Heart right ventricle (tissue), 16 donors: Measurements from ENCODE around the gene NKX2-3. TPM values are rescaled to one million over a fixed set of nuclear protein-coding genes. Genes with fewer than 3 reads are reported as not detected.
A peak's percentile ranks its signal among the peaks of the same experiment; 100 is the strongest.

Source experiments
- ATAC-seq, 8 donors: fragments of 200-7000 bp; cut with Tn5 transposase; one replicate each; pipeline ENCODE4 v1.9.1; 2020; ENCODE audit warnings: mild to moderate bottlenecking in 8 of 8, moderate library complexity in 8 of 8, moderate number of reproducible peaks in 1 of 8
- DNase-seq, 2 donors: peaks; one replicate each; pipeline ENCODE4 v3.0.0-alpha.2; 2020
- H3K27ac ChIP-seq, 10 donors: fragments of 200-600 bp; sonication (generic) in 2 of 10; one replicate each; pipeline versions ENCODE4 v1.5.0 to v1.8.0; 2020 to 2022; ENCODE audit warnings: mild to moderate bottlenecking in 3 of 10
- H3K27me3 ChIP-seq, 7 donors: fragments of 200-600 bp; one replicate each; pipeline ENCODE4 v1.8.0; 2021 to 2022; ENCODE audit warnings: mild to moderate bottlenecking in 2 of 7
- H3K36me3 ChIP-seq, 9 donors: fragments of 200-600 bp; sonication (generic) in 1 of 9; one replicate each; pipeline versions ENCODE4 v1.5.0 to v1.8.0; 2020 to 2022; ENCODE audit warnings: mild to moderate bottlenecking in 2 of 9
- H3K4me1 ChIP-seq, 9 donors: fragments of 200-600 bp; sonication (generic) in 1 of 9; one replicate each; pipeline versions ENCODE4 v1.5.0 to v1.8.0; 2020 to 2022; ENCODE audit warnings: mild to moderate bottlenecking in 4 of 9
- H3K4me3 ChIP-seq, 10 donors: fragments of 200-600 bp; sonication (generic) in 2 of 10; one replicate each; pipeline versions ENCODE4 v1.5.0 to v1.8.0; 2020 to 2022; ENCODE audit warnings: mild to moderate bottlenecking in 7 of 10, moderate library complexity in 2 of 10
- H3K9me3 ChIP-seq, 11 donors: fragments of 200-600 bp in 10 of 11; sonication (generic) in 2 of 11; one replicate each; pipeline versions ENCODE4 v1.5.0 to v1.8.0; 2013 to 2022; ENCODE audit warnings: mild to moderate bottlenecking in 2 of 11, control low read depth in 1 of 11, moderate library complexity in 1 of 11
- WGBS, 2 donors: extraction: QIAGEN DNeasy Blood & Tissue Kit; methylation state at CpG; one replicate each; pipeline ENCODE4 v1.1.7; 2013; ENCODE audit warnings: inconsistent platforms in 1 of 2; 5-methylcytosine and 5-hydroxymethylcytosine counted together
- intact Hi-C, 10 donors: fragments of 100-400 bp; cut with DNase I; formaldehyde crosslinking; loops; one replicate each; pipeline versions ENCODE4 v1.11.1 to v1.14.2; 2022
- polyA plus RNA-seq, 2 donors: library from polyadenylated mRNA; stranded (reverse); fragments of 200-250 nt; gene quantifications; one replicate each; pipeline ENCODE4 v1.2.3, GENCODE V29; 2013
- total RNA-seq, 10 donors: library from RNA; stranded (reverse); fragmentation: NEBNext Ultra II Directional in 3 of 10; extraction: Animal tissue kit (Norgen Biotek cat#: 25700) in 3 of 10; gene quantifications; one replicate each; pipeline versions ENCODE4 v1.2.1 to v1.2.4, GENCODE V29; 2021 to 2023
- TF ChIP-seq, protein P1 (sequence below), 9 donors: fragments of 200-600 bp; sonication (generic) in 2 of 9; IDR thresholded peaks; one replicate each; pipeline versions ENCODE4 v1.5.0 to v1.8.0; 2021 to 2022; ENCODE audit warnings: antibody characterized with exemption in 9 of 9, mild to moderate bottlenecking in 5 of 9, moderate library complexity in 1 of 9
- donor health status: Arrhythmogenic right ventricular cardiomyopathy.
- donor health status: ischemic (EF 13 %, LVEDD 7.1; RV severe dilation, severe dysfunction).
- donor health status: healthy with polysubstance abuse.
- donor health status: DM: no; HTN: yes; CAD: no.
- donor health status: DM: no; HTN: no; CAD: no.
- donor health status: ischemic (EF 25% LVEDD 6.9; RV normal size, moderate dysfunction).
- donor health status: ischemic (EF 25% LVEDD 5.7; RV mildly dilated, moderate dysfunction).
- donor health status: healthy.
- donor health status: DM: yes; HTN: yes; CAD: no.
- donor health status: Ischemic cardiomyopathy.
- donor health status: ischemic (EF 35%, LVEDD 5.7; RV mildly dilated, moderate dysfunction).
- donor health status: nonischemic (EF 11% LVEDD 7.7; RV severe dilation, severe dysfunction).
- donor health status: DM: yes; HTN: yes; CAD: no.
- donor health status: PGD.
- donor health status: ischemic (EF 29% LVEDD 5.4; RV normal size, mild dysfunction).
- donor health status: nonischemic (EF 23%, LVEDD 6.1; RV moderate dilation, normal function).

Gene NKX2-3
- total and polyA plus RNA-seq, 12 donors = not detected

DNA sequence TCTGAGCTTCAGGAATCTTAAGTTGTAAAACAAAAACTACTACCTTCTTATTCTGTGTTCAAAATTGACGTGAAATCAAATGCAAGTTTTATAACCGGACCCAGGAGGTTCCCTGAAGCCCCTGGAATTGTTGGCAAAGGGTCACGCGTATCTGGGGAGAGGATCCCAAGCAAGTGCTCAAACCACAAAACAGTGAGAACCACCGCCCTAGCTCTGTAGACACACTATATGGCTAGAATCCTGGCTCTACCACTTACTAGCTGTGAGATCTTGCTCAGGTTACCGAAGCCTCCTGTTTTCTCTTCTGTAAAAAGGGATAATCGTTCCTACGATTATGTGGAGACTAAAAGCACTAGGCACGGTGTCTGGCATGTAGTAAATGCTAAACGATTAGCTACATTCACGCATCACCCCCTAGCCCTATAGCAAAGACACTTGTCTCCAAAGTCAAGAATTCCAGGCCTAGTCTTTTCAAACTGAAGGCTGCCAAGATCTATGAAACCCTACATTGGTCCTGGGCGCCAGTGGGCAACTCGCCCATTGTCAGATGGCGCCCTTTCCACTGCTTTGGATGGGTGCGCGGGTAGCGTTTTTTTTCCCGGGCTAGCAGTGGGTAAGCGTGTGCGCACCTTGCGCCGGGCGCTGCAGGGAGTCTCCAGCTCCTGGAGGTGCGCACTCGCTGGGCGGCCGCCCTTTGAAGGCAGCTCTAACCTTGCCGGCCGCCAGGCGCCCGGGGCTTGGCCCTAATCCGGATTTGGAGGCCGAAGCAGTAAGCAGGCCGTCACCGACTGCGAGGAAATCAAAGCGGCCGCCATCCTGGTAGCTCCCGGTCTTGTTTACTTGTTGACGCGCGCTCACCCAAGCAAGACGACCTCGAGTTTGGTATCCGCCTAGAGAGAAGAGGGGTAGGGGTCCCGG, 11.6 kb upstream of the NKX2-3 start:
- Histone ChIP-seq H3K36me3 (no peaks in the 10 kb centered on the region), H3K27ac (no peak overlapping the region), H3K27me3 (peaks cover 47 to 99% (median 86%) of the 10 kb centered on the region in 7 donors), H3K9me3 (no peaks in the 10 kb centered on the region), H3K4me3 (no peak overlapping the region), H3K4me1 (peaks cover 0 to 27% (median 9%) of the 10 kb centered on the region in 9 donors)
- TF ChIP-seq, protein P1, sequence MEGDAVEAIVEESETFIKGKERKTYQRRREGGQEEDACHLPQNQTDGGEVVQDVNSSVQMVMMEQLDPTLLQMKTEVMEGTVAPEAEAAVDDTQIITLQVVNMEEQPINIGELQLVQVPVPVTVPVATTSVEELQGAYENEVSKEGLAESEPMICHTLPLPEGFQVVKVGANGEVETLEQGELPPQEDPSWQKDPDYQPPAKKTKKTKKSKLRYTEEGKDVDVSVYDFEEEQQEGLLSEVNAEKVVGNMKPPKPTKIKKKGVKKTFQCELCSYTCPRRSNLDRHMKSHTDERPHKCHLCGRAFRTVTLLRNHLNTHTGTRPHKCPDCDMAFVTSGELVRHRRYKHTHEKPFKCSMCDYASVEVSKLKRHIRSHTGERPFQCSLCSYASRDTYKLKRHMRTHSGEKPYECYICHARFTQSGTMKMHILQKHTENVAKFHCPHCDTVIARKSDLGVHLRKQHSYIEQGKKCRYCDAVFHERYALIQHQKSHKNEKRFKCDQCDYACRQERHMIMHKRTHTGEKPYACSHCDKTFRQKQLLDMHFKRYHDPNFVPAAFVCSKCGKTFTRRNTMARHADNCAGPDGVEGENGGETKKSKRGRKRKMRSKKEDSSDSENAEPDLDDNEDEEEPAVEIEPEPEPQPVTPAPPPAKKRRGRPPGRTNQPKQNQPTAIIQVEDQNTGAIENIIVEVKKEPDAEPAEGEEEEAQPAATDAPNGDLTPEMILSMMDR (IDR thresholded peaks at IDR 0.05) = no peak
- 19 to 20% methylated on average over 46 of the region's 46 CpGs for WGBS, 2 donors
- ATAC-seq (no peak), DNase-seq (no peak)
- intact Hi-C loops = no loop called here

DNA sequence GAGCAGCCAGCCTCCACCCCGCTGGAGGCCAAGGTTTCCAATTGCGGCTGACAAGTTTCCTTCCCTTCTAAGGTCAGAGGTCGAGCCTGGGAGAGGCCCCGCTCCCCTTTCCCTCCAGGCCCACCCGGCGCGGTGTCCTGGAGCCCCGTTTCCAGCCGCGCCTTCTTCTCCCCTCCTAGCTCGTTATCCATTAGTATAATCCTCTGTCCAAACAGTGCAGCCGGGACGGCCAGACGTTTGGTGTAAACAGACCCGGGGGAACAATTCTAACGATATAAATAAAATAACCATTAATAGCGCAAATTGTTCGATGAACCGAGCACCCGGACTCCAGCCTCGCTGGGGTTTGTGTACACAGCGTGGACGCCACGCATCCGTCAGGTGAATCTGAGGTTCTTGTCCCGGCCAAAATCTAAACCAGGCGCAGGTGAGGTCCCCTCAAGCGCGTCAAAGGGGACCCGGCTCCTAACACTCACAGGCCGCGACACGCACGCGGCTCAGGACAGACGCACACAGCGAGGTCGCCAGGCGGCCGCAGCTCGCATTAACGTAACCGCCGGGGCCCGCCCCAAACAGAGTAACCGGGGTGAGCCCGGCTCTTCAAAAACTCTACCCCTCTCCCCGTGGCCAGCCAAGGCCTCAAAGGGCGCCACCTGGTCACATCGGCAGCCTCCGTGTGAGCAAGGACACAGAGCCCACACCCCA, 10.8 kb upstream of the NKX2-3 start:
- Histone ChIP-seq H3K4me1 (peaks cover 0 to 27% (median 9%) of the 10 kb centered on the region in 9 donors), H3K36me3 (no peaks in the 10 kb centered on the region), H3K27me3 (peaks cover 54 to 99% (median 90%) of the 10 kb centered on the region in 7 donors), H3K27ac (no peak overlapping the region), H3K9me3 (no peaks in the 10 kb centered on the region), H3K4me3 (no peak overlapping the region)
- WGBS, 2 donors = 14 to 16% methylated on average over 51 of the region's 51 CpGs
- ATAC-seq = no peak
- TF ChIP-seq, protein P1 (IDR thresholded peaks at IDR 0.05) = no peak
- no peak for DNase-seq
- intact Hi-C loops = no loop called here

- ATAC-seq (no peak), DNase-seq (peak in 1 of 2 donors; percentile 11)
- Histone ChIP-seq H3K4me1 (peaks cover 0 to 27% (median 9%) of the 10 kb centered on the region in 9 donors), H3K4me3 (peak overlapping the region in 1 of 10 donors; percentile 22), H3K9me3 (no peaks in the 10 kb centered on the region), H3K27ac (no peak overlapping the region), H3K36me3 (no peaks in the 10 kb centered on the region), H3K27me3 (peaks cover 61 to 100% (median 97%) of the 10 kb centered on the region in 7 donors)
- intact Hi-C loops = no loop called here
- TF ChIP-seq, protein P1 (IDR thresholded peaks at IDR 0.05) = no peak
- WGBS, 2 donors = 11 to 12% methylated on average over 34 to 35 of the region's 35 CpGs
These were observed 10.1 kb upstream of the NKX2-3 start for GRCh38 chr10:99522470-99523250.
